ENCODE results near the gene BMP7.

Gene BMP7

DNA sequence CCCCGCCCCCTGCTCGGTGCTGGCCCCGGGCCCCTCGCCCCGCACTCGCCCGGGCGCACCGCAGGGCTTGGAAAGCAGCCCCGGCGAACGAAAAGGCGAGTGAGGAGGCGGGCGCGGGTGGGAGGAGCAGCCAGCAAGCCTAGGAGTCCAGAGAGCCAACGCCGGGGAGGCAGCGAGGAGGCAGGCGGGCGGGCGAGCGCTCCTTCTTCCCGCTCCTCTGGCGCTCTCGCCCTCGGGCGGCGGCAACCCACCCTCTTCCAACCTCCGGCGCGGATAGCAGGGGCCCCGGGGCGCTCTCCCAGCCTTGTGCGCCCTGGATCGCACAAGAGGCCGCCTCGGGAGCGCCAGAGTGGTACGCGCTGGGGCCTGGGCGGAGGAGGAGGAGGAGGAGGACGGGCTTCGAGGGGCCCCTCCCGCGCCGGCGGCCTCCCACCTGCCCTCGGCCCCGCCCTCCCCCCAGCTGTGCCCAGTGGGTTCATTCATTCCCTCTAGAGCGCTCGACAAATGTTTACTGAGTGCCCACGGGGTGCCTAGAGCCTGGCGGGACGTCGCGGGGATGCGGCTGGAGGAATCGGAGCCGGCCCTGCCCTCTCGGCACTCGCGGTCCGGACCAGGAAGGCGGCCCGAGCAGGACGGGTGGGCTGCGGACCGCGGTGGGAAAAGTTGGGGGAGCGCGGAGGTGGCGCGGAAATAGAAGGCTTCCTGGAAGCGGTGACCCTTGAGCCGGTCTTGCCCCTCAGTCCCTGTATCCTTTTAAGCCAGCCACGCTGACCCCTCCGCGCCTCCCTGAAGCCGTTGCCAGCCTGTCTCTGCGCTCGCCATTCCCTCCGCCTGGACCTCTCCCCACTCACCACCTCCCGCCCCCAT lies at the start of gene BMP7:
TSS of gene BMP7 (minus strand) at position 351 of the 867 bp plus-strand sequence. CDS start 519 bp downstream, outside the sequence.
- no peak for DNase-seq

DNA sequence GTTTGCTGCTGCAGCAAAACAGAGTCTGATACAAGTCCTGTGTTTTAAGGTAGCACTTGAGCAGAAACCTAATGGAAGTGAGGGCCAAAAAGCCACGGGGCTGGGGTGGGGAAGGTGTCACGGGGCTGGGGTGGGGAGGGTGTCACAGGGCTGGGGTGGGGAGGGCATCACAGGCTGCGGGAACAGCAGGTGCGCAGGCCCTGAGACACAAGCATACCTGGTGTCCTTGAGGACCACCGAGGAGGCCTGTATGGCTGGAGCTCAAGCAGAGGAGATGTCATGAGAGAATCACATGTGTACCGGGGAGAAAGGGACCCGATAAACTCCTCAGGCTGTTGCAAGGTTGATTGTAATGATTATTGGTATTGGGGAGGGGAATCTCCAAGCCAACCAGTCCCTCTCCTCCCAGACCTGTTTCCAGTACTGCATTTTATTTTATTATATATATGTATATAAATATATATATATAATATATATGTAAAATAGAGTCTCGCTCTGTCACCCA lies 49.6 kb upstream of the BMP7 start:
- DNase-seq: no peak

DNA sequence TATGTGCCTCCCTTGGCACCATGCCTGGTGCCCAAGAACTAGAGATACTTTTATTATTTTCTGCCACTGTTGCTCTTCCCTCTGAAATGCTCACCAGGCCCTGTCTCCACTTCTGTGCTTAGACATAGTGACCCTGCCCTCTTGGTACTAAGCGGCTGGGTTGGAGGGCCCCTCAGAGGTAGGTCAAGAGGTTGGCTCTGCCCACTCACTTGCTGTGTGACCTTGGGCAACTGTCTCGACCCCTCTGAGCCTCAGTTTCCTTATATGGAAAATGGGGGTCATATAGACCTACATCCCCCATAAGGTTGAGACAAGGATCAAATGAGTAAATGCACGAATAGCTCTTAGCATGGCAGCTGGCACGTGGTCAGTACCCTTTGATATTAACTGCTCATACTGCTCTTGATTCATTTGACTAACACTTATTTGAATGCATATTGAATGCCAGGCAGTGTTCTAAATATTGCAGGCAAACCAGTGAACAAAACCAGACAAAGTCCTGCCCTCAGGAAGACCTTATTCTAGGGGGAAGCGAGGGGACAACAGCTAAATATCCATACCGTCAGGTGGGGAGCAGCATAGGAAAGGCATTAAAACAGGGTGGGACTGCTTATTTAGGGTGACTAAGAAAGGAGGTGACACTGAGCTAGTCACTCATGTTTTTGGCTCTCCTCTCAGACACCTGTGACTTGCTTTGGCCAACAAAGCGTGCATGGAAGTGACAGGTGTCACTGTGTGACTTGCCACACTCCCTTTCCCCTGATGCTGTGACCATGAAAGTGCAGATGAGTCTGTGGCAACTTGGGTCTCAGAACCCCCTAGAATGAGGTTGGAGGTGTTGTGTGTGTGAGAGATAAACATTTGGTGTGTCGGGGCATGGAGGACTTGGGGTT lies 48.9 kb upstream of the BMP7 start:
- DNase-seq: no peak

DNA sequence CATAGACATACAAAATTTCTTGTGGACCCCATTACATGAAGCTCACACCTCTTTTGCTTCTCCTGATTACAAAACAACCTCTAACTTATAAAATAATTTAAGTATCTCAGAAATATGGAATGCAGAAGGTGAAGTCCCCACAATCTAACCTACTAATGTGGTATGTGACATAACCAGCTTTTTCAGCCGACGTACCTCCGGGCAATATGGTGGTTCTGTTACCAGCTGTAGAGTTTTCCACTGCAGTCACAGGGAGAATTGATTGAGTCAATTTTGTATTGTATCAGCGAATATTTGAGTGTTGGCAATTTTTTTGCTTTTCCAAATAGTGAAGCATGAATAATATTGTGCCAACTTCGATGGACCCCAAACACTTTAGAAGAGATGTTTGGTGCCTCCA lies 47.5 kb upstream of the BMP7 start:
- DNase-seq: no peak

DNA sequence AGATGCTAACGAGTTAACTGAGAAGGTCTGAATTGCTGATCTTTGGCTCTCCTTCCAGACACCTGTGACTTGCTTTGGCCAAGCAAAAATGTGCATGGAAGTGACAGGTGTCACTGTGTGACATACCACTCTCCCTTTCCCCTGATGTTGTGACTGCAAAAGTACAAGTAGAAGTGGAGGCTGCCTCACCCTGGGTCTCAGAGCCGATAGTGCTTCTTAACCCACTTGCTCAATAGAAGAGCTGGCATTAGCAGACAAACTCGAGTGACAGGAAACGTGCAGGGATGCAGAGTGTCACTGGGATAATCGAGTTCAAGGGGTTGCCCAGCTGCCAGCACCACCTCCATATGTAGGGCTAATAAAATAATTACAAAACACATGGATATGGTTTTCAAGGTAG lies 46.8 kb upstream of the BMP7 start:
- no peak for DNase-seq

DNA sequence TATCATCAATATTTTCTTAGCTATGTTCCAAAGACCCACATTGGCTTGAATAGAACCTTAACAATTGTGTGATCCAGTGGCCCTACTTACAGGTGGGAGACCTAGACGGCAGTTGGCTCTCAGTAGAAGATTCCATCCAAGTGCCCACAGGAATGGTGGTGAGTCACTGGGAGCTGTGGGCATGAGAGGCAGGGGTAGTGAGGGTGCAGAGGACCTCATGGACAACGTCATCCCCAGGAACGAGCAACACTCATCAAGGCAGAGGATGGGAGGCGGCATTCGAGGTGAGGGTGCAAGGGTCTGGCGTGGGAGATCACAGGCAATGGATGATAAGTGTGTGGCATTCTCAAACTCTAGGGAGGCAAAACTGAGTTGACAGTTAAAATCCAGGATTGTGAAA lies 45.7 kb upstream of the BMP7 start:
- no peak for DNase-seq

DNA sequence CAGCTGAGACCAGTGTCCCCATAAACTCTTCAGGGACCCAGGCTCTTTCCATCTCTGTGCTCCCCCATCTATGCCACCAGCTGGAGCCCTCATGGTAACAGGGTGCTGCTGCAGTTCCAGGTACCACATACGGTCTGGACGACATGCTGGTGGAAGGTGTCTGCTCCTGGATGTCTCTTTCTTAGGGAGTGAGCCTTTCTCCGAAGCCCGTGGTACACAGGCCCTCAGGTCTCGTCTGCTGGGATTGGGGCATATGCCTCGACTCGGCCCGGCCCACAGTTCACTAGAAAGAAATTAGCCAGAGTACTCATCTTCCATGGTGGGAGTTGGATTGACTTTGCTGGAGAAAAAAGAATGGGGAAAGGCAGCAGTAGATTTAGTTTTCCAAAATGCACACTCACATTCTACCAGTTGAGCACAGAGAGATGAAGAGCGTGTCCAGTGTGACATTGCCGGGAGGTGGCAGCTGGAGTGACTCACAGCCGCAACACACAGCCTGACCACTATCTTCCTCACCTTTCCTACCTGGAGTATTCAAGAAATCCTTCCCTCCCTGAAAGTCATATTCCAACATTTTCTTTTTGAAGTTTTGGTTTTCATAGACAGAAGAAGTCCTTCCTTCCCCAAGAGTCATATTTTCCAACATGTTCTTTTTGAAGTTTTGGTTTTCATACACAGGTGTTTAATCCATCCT lies 44.5 kb upstream of the BMP7 start:
- DNase-seq: no peak

DNA sequence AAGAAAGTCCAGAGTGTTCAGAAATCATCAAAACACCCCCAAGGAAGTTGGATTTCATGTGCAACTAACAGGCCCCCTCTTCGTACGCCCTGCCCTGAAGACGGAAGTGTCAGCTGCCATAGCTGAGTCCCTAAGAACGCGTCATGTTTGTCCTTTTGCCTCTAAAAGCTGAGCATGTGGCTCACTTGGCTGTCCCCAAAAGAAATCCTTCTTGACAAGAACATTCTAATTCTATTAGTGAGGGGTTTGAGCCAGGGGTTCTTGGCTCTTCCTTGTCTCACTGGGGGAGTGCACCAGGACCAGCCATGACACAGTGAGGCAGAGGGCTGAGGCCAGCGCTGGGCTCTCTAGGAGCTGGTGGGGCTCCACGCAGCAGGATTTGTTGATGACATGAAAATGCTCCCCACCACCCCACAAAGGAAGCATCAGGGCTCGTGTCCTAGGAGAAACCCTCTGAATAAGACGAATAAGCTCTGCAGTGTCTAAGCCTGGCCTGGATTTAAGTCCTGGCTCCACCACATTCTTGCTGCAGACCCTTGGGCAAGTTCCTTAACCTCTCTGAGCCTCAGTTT lies 43.2 kb upstream of the BMP7 start:
- no peak for DNase-seq

DNA sequence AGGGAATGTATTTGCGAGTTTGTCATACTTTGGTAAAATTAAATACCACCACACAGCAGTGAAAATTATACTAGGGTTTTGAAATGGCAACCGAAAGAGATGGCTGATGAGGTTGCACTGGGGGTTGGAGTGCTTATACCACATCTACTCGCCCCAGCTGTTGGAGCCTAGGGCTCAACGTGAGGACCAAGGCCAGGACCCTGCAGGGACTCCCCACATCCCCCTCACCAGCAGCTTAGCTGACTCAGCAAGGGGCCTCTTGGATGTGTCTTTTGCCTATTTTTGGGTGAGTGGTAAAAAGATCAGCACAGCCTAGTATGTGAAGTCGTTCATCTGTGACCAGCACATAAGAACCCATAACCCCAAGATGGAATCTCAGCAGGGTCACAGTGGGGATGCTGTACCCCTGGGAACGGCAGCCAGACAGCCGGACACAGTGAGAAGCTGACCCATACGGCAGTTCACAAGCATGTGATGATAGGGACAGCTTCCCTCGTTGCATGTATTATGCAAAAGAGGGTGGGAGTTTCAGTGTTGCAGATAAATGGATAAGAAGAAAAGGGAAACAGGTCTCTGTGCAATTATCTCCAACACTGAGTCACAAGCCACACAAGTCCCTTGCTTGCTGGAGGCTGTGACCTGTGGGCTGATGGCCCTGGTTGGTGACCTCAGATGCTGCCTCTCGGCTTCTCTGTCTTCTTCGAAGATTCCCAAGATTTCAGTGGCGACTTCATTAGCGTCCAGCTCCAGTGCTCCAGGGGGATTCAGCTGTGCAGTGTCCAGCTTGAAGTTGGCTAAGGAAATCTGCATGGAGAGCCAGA lies 42.2 kb upstream of the BMP7 start:
- peak; percentile 47 for DNase-seq

DNA sequence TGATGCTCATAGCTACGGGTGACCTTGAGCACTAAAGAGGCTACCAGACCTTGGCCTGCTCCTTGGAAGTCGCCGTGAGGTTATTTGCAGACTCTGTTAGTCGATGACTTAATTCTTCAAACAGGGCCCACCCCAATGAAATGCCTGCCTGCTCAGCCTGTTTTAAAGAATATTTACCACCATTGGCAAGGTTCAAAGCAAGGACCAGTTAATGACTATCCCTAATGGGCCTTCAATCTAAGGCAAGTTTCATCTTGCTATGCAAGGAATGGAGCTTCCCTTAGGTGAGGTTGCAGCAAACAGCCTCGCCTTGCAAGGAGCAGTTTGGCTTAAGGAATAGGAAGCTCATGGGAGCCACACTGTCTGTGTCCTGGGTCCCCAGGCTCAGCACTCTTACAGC lies 40.3 kb upstream of the BMP7 start:
- no peak for DNase-seq

DNA sequence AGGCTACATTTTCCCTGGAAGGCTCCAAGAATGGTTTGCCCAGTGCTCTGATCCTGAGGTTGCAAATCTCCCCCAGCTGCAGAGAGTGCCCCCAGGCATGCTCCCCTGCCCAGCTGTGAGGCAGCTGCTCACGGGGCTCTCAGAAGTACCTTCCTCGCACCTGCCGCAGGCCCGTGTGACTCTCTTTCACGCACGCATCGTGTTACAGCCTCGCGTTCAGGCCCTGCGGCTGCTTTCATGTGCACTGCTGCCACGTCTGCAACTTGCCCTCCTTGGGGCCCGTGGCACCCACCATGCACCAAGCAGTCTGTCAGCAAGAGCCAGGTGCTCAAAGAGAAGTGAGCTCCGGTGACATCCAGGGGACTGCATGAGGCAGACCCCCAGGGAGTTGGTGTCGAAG lies 34.6 kb upstream of the BMP7 start:
- no peak for DNase-seq

DNA sequence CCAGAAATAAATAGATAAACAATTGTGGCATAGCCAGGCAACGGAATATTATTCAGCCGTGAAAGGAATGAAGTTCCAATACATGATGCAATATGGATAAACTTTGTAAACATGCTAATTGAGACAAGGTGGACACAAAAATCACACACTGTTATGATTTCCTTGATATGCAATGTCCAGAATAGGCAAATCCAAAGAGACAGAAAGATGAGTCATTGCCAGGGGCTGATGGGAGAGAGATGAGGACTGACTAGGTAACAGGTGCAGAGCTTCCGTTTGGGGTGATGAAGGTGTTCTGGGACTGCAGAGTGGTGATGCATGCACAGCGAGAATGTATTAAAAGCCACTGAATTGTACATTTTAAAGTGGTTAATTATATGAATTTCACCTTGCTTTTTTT lies 32.0 kb upstream of the BMP7 start:
- DNase-seq: no peak

DNA sequence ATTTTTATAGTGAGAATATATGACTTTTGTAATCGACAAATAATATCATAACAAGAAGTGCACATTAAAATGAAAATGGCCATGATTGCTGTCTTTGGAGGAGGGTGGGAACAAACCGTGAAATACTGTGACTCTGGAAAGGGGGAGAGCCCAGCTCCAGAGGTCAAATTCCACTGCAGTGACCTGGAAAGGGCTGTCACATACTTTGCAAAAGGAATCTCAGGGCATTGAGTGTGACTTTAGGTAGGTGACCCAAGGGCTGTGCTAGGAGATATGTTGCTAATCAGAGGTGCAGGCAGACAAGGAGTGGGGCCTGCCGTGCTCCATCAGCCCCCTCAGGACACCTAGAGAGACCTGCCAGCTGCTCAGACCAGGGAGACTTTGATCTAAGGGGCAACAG lies 28.1 kb upstream of the BMP7 start:
- no peak for DNase-seq

DNA sequence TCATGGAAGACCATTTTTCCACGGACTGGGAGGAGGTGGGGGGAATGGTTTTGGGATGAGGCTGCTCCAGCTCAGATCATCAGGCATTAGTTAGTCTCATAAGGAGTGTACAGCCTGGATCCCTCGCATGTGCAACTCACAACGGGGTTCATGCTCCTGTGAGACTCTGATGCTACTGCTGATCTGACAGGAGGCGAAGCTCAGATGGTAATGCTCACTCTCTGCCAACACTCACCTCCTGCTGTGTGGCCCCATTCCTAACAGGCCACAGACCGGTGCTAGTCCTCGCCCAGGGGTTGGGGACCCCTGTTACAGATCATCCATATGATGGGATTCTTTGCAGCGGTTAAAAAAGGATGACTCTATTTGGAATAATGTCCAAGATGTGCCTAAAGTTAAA lies 27.6 kb upstream of the BMP7 start:
- DNase-seq: no peak

DNA sequence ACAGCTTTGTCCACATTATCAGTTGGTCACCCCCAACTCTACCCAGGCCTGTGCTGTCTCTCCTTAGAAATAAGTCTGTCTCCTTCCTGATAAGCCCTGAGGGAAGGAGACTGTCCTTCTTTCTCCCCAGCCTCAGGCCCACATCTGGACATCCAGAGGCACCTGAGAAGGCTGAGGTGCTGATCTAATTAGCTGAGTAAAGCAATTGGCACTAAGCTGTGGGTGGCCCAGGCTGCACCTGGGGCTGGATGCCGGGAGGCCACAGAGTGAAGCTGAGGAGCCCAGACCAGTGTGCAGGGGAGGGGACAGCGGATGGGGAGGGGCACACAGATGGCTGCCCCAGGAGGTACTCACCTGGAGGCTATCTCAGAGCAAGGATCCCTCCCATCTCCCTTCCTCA lies 26.2 kb upstream of the BMP7 start:
- no peak for DNase-seq

DNA sequence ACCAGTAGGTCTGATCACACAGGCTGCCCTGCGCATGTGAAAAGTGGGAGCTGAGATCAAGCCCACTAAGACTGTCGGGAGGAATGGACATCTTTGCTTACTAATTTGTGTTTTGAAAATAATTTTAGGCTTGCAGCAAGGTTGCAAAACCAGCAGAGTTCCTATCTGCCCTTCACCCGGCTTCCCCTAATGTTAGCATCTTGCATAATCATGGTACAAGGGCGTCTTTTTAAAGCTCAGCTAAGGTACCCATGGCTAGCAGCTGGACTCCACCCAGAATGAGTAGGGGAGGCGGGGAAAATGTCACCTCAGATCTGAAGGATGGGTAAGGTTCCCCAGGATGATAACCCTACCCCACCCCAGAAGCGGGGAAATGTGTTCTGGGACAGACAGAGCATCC lies 25.3 kb upstream of the BMP7 start:
- no peak for DNase-seq

DNA sequence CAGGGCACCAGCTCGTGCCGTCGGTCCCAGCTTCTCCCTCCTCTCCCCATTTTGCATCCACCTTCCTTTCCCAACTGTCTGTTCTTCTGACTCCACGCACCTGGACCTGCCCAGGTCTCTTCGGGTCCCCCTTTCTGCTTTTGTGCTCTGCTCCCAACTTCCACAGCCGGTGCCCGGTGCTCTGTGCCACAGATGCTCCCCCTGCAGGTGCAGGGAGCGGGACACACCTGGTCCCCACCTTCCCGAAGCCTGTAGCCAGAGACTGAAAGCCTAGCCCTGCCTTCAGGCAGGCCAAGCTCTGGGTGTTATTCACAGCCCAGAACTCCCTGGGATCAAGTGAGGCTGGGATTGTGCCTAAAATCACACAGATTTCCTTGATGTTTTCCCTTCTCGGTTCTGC lies 24.6 kb upstream of the BMP7 start:
- DNase-seq: no peak

DNA sequence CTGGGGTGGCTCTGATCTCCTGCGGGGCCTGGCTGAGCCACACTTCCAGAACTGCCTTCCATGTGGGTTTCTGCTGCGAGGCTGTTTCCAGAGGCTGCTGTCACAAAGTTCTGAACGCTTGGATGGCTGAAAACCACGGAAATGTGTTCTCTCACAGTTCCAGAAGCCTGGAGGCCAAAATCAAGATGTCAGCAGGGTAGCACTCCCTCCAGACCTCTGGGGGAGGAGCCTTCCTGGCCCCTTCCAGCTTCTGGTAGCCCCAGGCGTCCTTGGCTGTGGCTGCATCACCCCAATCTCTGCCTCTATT lies 23.7 kb upstream of the BMP7 start:
- DNase-seq: no peak

DNA sequence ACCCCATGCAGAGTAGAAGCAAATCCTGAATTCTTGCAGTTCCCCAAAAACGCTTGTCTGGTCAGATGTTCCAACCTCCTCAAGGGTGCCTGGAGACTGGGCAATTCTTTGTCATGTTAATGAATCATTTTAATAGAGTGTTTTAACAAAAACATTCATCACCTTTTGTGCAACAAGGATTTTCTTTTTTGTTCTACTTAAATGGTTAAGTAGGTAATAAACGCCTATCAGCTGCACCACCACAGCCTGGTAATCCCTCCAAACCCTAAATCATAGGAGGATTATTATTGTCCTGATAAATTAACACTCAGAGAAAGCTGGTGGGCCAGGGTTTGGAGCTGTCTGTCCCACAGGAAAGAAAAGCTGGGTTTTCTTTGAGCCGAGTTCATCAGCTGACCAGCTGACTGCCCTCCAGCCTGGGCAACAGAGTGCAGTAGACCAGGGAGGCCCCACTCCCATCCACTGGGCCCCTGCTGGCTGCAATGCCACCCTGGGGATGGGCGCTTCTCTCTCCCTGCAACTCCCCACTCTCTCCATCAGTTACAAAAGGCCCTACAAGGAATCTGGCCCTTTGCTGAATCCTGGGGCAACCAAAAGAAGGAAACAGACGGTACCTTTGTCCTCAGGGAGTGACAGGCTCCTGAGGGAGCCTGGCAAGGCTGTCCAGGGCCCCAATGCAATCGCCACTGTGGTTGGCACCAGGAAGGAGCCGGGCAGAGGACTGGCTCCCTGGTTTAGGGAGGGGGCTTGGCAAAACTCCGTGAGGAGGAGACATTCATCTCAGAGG lies 23.1 kb upstream of the BMP7 start:
- DNase-seq: no peak

DNA sequence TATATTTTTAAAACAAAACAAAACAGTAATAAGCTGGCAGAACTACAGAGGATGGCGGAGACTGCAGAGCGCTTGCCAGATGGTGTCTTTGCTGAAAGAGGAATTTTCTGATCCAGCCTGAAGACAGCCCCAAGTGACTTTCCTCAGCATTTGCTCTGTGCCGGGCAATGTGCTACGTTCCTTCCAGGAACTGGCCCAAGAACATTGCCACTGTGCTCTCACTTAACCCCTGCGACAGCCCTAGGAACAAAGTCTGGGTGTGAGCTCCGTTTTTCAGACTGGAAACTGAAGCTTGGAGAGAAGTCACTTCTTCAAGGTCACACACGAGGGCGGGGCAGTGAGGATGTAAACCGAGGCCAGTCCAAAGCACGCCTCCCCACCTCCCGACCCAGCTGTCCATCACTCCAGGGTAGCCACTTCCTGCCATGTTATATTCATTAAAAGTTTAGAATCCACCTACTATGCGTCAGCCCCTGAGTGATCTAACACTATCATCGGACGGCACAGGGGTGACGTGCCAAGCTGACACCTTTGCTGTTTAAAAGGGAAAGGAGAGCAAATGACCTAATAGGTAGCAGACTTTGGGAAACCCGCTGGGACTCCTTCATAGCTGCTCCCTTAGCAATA lies 22.3 kb upstream of the BMP7 start:
- DNase-seq: no peak

DNA sequence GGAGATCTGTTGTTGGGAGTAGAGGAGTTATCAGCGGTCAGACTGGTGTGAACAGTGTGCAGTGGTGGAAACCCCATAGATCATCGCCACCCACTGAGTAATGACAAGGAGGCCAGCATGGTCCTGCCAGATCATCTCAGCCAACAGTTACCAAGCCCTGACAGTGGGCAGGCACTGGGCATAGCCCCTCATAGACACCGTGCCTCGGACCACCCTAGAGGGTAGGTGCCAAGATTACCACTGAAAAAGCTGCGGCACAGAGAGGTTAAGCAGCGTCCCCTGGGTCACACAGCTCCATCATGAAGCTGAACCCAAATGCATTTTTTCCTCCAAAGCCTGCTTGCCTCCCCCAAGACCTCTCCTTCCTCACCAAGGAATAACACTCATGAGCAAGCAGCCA lies 21.5 kb upstream of the BMP7 start:
- no peak for DNase-seq

Data from OCI-M1 (cell line).